Uterus (tissue), 4 donors: ENCODE measurements around the gene ADD1. TPM values are rescaled to one million over a fixed set of nuclear protein-coding genes. Genes with fewer than 3 reads are reported as not detected.

ENCODE experiments used
- DNase-seq, 2 donors: peaks; one replicate each; pipeline ENCODE4 v3.0.0-alpha.2; 2019 to 2020
- H3K27ac ChIP-seq, 2 donors: fragments of 200-600 bp; sonication (generic); 1 replicate in 1 of 2; 2 replicates in 1 of 2; pipeline ENCODE4 v1.5.1; 2016 to 2018
- H3K27me3 ChIP-seq, 2 donors: fragments of 200-600 bp; sonication (generic); one replicate each; pipeline ENCODE4 v1.5.1; 2018 to 2019; ENCODE audit warnings: control low read depth in 1 of 2
- H3K36me3 ChIP-seq, 2 donors: fragments of 200-600 bp; sonication (generic); one replicate each; pipeline ENCODE4 v1.5.1; 2019; ENCODE audit warnings: control low read depth in 1 of 2
- H3K4me1 ChIP-seq, 2 donors: fragments of 200-600 bp; sonication (generic); one replicate each; pipeline ENCODE4 v1.5.1; 2018 to 2019; ENCODE audit warnings: control low read depth in 1 of 2
- H3K4me3 ChIP-seq, 2 donors: fragments of 200-600 bp; sonication (generic); 1 replicate in 1 of 2; 2 replicates in 1 of 2; pipeline ENCODE4 v1.5.1; 2018 to 2019; ENCODE audit warnings: mild to moderate bottlenecking in 1 of 2
- H3K9me3 ChIP-seq, 2 donors: fragments of 200-600 bp; sonication (generic); one replicate each; pipeline ENCODE4 v1.5.1; 2019; ENCODE audit warnings: control low read depth in 1 of 2
- POLR2A ChIP-seq, 2 donors: fragments of 450-650 bp; IDR thresholded peaks; one replicate each; pipeline ENCODE4 v1.6.1; 2016; ENCODE audit warnings: antibody characterized with exemption in 2 of 2, mild to moderate bottlenecking in 1 of 2, moderate library complexity in 1 of 2
- intact Hi-C: fragments of 100-400 bp; cut with DNase I; formaldehyde crosslinking; loops from one replicate; pipeline ENCODE4 v1.15.1; 2023; ENCODE audit warnings: low total_unique reads
- total RNA-seq, 4 donors: library from RNA; depleted of rRNA in 3 of 4; stranded (reverse); fragments of >200 nt in 3 of 4; gene quantifications; one replicate each; pipeline versions ENCODE4 v1.1.0 to v1.2.4, GENCODE V29; 2014 to 2023
- TF ChIP-seq, protein P1 (sequence below), 4 experiments: fragments of 200-600 bp in 2 of 4; fragments of 450-650 bp in 2 of 4; sonication (generic) in 2 of 4; IDR thresholded peaks; one replicate each; pipeline ENCODE4 v1.5.1; 2016 to 2019; ENCODE audit warnings: antibody characterized with exemption in 4 of 4, mild to moderate bottlenecking in 2 of 4, moderate library complexity in 1 of 4
- donor health status: DM: yes; HTN: yes; CAD: no.

The ADD1 gene, protein sequence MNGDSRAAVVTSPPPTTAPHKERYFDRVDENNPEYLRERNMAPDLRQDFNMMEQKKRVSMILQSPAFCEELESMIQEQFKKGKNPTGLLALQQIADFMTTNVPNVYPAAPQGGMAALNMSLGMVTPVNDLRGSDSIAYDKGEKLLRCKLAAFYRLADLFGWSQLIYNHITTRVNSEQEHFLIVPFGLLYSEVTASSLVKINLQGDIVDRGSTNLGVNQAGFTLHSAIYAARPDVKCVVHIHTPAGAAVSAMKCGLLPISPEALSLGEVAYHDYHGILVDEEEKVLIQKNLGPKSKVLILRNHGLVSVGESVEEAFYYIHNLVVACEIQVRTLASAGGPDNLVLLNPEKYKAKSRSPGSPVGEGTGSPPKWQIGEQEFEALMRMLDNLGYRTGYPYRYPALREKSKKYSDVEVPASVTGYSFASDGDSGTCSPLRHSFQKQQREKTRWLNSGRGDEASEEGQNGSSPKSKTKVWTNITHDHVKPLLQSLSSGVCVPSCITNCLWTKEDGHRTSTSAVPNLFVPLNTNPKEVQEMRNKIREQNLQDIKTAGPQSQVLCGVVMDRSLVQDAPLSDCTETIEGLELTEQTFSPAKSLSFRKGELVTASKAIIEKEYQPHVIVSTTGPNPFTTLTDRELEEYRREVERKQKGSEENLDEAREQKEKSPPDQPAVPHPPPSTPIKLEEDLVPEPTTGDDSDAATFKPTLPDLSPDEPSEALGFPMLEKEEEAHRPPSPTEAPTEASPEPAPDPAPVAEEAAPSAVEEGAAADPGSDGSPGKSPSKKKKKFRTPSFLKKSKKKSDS
- total RNA-seq = 100 to 1,000 TPM; 161 to 403 (median 225) TPM

DNA sequence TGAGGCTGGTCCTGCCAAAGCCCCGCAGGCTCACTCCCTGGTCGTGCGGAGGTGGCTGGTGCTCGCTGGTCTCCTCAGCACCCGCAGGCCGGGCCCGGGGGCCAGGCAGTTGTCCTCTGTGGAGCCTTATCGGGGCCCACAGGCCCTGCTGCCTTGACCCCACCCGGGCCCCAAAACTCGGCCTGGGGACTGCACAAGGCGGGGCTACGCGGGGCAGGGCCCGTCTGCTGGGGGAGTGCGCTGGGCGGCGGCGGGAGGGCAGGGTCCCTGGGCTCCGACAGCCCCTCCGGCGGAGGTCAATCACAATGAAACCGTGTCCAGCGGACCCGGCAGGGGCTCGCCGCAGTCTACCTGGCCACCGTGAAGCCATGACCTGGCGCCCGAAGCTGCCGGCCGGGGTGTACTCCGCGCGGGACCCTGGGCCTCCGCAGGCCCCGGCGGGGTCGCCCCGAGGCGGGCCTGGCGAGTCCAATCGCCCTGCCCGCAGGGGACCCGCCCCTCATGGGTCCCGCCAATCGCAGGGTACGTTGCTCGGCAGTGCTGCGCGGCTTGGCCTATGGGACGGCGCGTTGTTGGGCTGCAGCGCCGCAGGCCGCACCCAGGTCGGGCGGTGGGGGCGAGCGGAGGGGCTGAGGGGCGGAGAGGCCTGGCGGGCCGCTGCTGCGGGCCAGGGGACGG is at the start of gene ADD1:
ADD1 (plus strand) TSS at position 582 of the 678 bp plus-strand sequence. CDS start 32,072 bp downstream, outside the sequence.
- TF ChIP-seq, protein P1, sequence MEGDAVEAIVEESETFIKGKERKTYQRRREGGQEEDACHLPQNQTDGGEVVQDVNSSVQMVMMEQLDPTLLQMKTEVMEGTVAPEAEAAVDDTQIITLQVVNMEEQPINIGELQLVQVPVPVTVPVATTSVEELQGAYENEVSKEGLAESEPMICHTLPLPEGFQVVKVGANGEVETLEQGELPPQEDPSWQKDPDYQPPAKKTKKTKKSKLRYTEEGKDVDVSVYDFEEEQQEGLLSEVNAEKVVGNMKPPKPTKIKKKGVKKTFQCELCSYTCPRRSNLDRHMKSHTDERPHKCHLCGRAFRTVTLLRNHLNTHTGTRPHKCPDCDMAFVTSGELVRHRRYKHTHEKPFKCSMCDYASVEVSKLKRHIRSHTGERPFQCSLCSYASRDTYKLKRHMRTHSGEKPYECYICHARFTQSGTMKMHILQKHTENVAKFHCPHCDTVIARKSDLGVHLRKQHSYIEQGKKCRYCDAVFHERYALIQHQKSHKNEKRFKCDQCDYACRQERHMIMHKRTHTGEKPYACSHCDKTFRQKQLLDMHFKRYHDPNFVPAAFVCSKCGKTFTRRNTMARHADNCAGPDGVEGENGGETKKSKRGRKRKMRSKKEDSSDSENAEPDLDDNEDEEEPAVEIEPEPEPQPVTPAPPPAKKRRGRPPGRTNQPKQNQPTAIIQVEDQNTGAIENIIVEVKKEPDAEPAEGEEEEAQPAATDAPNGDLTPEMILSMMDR (IDR thresholded peaks at IDR 0.05) = peak in 1 of 4 experiments; percentile 20
- peak; percentile 72 to 92 for TF ChIP-seq POLR2A (IDR thresholded peaks at IDR 0.05)
- intact Hi-C loops = no loop called here
- DNase-seq = peak; percentile 87 to 98
- Histone ChIP-seq H3K27me3 (no peaks in the 10 kb centered on the region), H3K9me3 (no peaks in the 10 kb centered on the region), H3K36me3 (no peaks in the 10 kb centered on the region), H3K4me3 (peak within 1 kb of the TSS; percentile 75 to 95), H3K4me1 (peaks cover 0 to 9% of the 10 kb centered on the region in 2 donors), H3K27ac (peak within 1 kb of the TSS; percentile 88 to 98)

DNA sequence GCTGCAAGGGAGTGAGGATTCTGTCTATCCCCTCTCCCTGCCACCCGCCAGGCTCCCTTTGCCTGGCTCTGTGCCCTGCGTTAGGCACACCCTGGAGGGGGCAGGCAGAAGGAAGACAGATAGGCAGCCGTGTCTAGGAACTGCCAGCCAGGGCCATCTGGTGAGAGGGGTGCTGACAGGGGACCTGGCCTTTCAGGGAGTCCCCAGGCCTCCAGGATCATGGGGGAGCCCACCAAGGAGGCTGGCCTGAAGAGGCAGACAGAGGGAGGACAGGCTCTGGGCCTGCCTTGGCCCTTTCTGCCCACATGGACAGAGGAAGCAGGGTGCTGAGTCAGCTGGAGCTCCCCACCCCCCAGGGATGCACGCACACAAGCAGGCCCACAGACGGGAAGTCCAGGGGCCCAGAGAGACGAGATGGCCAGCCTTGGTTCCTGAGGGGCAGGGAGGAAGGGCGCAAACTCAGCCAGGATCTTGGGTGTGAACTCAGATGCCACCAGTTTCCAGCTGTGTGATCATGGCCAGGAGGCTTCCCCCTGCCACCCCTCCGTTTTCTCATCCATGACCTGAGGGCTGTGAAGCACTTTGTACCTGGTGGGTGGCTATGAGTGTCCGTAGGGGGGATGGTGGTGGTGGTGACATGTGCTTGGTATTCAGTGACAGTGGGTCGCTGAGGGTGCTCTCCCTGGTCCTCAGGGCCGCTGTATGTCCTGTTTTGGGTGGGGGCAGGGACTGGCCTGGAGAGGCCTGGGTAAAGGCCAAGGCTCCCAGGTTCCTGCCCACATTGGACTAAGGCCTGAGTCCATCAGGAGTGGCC is 49.0 kb upstream of the ADD1 start:
- Histone ChIP-seq H3K4me1 (peaks cover 0 to 9% of the 10 kb centered on the region in 2 donors), H3K36me3 (no peaks in the 10 kb centered on the region), H3K9me3 (no peaks in the 10 kb centered on the region), H3K4me3 (no peak overlapping the region), H3K27me3 (no peaks in the 10 kb centered on the region), H3K27ac (peak overlapping the region; percentile 12 to 39)
- intact Hi-C loops = no loop called here
- peak in 1 of 2 donors; percentile 26 for DNase-seq
- TF ChIP-seq, protein P1 (IDR thresholded peaks at IDR 0.05) = no peak
- no peak for TF ChIP-seq POLR2A (IDR thresholded peaks at IDR 0.05)

DNA sequence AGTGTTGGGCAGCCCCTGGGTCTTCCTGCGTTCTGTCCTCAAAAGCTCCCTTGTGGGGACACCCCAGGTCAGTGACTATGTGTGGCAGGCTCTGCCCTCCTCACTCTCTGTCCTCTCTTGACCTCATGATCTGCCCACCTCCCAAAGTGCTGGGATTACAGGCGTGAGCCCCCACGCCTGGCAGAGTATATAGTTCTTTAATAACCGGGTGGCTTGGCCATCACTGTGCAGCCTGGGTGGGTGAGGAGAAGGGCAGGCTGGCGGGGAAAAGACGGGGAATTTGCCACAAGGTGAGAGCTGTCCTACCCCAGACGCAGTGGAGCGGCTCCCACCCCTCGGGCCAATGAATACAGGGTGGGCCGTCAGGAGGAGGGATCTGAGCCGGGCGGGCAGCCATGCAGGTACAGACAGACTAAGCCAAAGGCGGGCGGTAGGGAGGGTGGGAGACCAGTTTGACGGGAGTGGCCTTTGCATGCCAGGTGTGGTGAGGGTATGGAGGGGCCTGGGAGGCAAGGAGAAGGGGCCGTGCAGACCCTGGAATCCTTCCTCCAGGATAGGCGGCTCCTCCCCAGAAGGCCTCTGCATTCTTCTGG is 48.2 kb upstream of the ADD1 start:
- H3K36me3 ChIP-seq = no peaks in the 10 kb centered on the region
- H3K4me1 ChIP-seq = peaks cover 0 to 10% of the 10 kb centered on the region in 2 donors
- intact Hi-C loops = no loop called here
- H3K27me3 ChIP-seq = no peaks in the 10 kb centered on the region
- no peak for DNase-seq
- TF ChIP-seq POLR2A (IDR thresholded peaks at IDR 0.05) = no peak
- TF ChIP-seq, protein P1 (IDR thresholded peaks at IDR 0.05) = no peak
- H3K27ac ChIP-seq = no peak overlapping the region
- no peaks in the 10 kb centered on the region for H3K9me3 ChIP-seq
- H3K4me3 ChIP-seq = no peak overlapping the region

DNA sequence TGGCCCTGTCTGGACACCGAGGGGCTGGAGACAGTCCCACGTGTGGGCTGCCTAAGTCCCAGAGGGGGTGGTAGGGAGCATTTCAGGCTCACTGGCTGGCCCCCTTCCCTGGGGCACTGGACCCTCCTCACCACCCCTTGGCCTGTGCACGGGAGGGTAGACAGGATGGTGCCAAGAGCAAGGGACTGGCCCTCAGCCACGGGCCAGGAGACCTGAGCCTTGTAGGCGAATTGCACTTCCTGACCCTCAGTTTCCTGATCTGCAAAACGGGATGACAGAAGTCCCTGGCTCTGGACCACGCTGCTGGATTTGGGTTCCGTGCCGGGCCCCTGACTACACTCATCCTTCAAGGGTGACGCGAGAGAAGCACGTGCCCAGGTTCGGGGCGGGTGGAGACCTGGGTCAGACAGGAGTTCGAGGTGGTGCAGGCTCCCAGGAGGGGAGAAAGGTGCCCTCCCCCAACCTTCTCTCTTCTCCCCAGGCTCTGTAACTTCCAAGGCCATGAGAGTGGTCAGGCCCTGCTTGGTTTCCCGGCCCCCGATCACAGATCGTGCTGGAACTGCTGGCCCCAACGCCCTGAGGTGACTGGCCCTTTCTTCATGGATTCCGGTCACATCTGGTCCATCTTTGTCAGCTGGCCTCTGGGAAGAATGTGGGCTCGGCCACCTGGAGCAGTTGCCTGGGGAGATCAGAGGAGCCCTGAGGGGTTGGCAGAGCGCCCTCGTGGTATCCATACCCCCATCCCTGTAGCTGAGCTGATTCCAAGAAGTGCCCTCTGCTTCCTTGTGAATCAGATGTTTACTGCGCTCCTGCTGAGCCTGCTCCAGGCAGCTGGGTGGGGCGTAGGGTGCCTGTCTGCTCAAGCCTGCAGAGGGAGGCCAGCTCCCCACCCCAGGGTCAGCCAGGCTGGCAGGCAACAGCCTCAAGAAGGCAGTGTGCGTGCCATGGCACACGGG is 47.5 kb upstream of the ADD1 start:
- Histone ChIP-seq H3K36me3 (no peaks in the 10 kb centered on the region), H3K4me3 (no peak overlapping the region), H3K9me3 (no peaks in the 10 kb centered on the region), H3K27me3 (no peaks in the 10 kb centered on the region), H3K4me1 (peaks cover 0 to 16% of the 10 kb centered on the region in 2 donors), H3K27ac (peak overlapping the region in 1 of 2 donors; percentile 17)
- TF ChIP-seq, protein P1 (IDR thresholded peaks at IDR 0.05) = no peak
- no peak for TF ChIP-seq POLR2A (IDR thresholded peaks at IDR 0.05)
- peak in 1 of 2 donors; percentile 15 for DNase-seq
- intact Hi-C loops = no loop called here
